Spleen (tissue), 11 donors: ENCODE data around the gene ZMIZ1. TPM values are rescaled to one million over a fixed set of nuclear protein-coding genes. Genes with fewer than 3 reads are reported as not detected.

ENCODE experiments used
- DNase-seq: peaks from one replicate; pipeline ENCODE4 v3.0.0-alpha.2; 2020
- H3K27ac ChIP-seq, 8 donors: fragments of 200-600 bp; sonication (generic) in 7 of 8; 1 replicate in 4 of 8; 2 replicates in 4 of 8; pipeline versions ENCODE4 v1.5.0 to v1.8.0; 2016 to 2021; ENCODE audit warnings: inconsistent platforms in 4 of 8, mild to moderate bottlenecking in 4 of 8, moderate library complexity in 1 of 8
- H3K27me3 ChIP-seq, 7 donors: fragments of 200-600 bp; sonication (generic) in 6 of 7; replicated peaks in 1 of 7; 1 replicate in 4 of 7; 2 replicates in 3 of 7; pipeline versions ENCODE4 v1.5.0 to v1.8.0; 2016 to 2021; ENCODE audit warnings: inconsistent platforms in 3 of 7, mild to moderate bottlenecking in 1 of 7
- H3K36me3 ChIP-seq, 6 donors: fragments of 200-600 bp; sonication (generic) in 5 of 6; 1 replicate in 4 of 6; 2 replicates in 2 of 6; pipeline versions ENCODE4 v1.5.0 to v1.8.0; 2016 to 2021; ENCODE audit warnings: inconsistent platforms in 2 of 6
- H3K4me1 ChIP-seq, 6 donors: fragments of 200-600 bp; sonication (generic) in 5 of 6; 1 replicate in 3 of 6; 2 replicates in 3 of 6; pipeline versions ENCODE4 v1.5.0 to v1.8.0; 2016 to 2021; ENCODE audit warnings: inconsistent platforms in 3 of 6
- H3K4me3 ChIP-seq, 8 donors: fragments of 200-600 bp; sonication (generic) in 7 of 8; 1 replicate in 4 of 8; 2 replicates in 4 of 8; pipeline versions ENCODE4 v1.5.0 to v1.8.0; 2016 to 2021; ENCODE audit warnings: inconsistent platforms in 4 of 8, mild to moderate bottlenecking in 4 of 8, moderate library complexity in 2 of 8
- H3K9me3 ChIP-seq, 8 donors: fragments of 200-600 bp; sonication (generic) in 7 of 8; 1 replicate in 4 of 8; 2 replicates in 4 of 8; pipeline versions ENCODE4 v1.5.0 to v1.8.0; 2016 to 2021; ENCODE audit warnings: inconsistent platforms in 4 of 8
- POLR2A ChIP-seq, 3 donors: fragments of 450-650 bp; IDR thresholded peaks; one replicate each; pipeline ENCODE4 v1.5.1; 2017; ENCODE audit warnings: antibody characterized with exemption in 3 of 3, mild to moderate bottlenecking in 1 of 3
- POLR2AphosphoS5 ChIP-seq, 3 donors: sonication (generic); formaldehyde crosslinking; IDR thresholded peaks; one replicate each; pipeline ENCODE4 v1.5.1; 2017; ENCODE audit warnings: antibody characterized with exemption in 3 of 3
- WGBS, 5 donors: extraction: QIAGEN DNeasy Blood & Tissue Kit in 3 of 5; methylation state at CpG; one replicate each; pipeline versions ENCODE4 v1.1.5 to v1.1.7; 2013 to 2018; 5-methylcytosine and 5-hydroxymethylcytosine counted together
- intact Hi-C: fragments of 100-400 bp; cut with DNase I; formaldehyde crosslinking; loops from one replicate; pipeline ENCODE4 v1.15.0; 2023; ENCODE audit warnings: low total_unique reads
- polyA plus RNA-seq, 3 donors: library from polyadenylated mRNA; stranded (reverse); fragments of 200-250 nt; gene quantifications; one replicate each; pipeline ENCODE4 v1.2.1, GENCODE V29; 2013
- total RNA-seq, 7 donors: library from RNA; depleted of rRNA in 3 of 7; stranded (reverse); fragments of >200 nt in 3 of 7; fragmentation: NEBNext Ultra II Directional in 4 of 7; extraction: Animal tissue kit (Norgen Biotek cat#: 25700) in 4 of 7; gene quantifications; one replicate each; pipeline versions ENCODE4 v1.1.0 to v1.2.1, GENCODE V29; 2016 to 2021
- TF ChIP-seq, protein P1 (sequence below), 11 experiments: fragments of 200-600 bp in 7 of 11; fragments of 450-650 bp in 4 of 11; sonication (generic) in 4 of 11; IDR thresholded peaks in 8 of 11; conservative IDR thresholded peaks in 3 of 11; 1 replicate in 7 of 11; 2 replicates in 4 of 11; pipeline versions ENCODE4 v1.4.0 to v1.8.0; 2016 to 2021; ENCODE audit warnings: antibody characterized with exemption in 11 of 11, inconsistent platforms in 4 of 11, mild to moderate bottlenecking in 1 of 11
- donor health status: healthy with polysubstance abuse.
- donor health status: DM: no; HTN: no; CAD: no; lungs with moderate emphysema.
- donor health status: DM: no; HTN: no; CAD: no.
- donor health status: Bipolar disorder and iron deficiency.
- donor health status: healthy.
- donor health status: DM: no; HTN: no; CAD: no.
- donor health status: DM: yes; HTN: yes; CAD: no.

The ZMIZ1 gene
- total and polyA plus RNA-seq, 10 donors: 10.7 to 210 (median 125) TPM

DNA sequence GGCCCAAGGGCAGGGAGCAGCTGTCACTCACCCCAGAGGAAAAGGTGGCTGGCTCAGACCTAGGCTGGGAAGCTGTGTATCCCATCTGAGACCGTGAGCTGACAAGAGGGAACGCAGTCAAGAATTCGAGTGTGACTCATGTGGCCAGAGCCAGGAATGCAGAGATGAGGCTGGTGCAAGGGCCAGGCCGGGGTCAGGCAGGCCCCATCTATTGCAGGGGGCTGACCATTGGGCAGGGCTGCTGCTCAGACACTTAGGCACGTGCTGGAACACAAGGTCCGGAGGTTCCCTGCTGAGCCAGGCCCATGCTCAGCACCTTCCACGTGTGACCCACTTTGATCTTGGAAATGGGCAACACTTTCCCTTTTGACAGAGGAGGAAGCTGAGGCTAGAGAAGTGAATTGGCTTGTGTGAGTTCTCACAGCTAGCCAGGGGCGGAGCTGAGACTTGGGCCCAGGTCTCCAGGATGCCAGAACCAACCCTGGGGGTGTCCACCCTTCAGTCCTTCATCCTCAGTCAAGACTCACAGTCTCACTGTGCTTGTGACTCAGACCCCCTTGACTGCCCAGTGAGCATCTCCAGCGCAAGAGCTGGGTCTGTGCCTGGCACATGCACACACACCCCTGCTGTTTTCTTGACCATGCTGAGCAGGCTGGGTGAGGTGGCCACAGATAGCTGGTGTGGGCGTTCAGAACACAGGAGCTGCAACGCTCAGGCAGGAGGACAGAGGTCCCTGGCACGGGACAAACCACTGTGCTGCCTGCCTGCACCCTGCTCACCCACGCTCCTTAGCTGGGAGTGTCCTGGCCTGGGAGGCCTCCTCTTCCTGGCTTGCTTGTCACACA is 230.9 kb downstream of the ZMIZ1 start:
- DNase-seq: no peak
- 86 to 95% (median 89%) methylated on average over 8 to 13 of the region's 13 CpGs for WGBS, 5 donors
- peaks cover 6 to 50% (median 29%) of the 10 kb centered on the region in 6 donors for H3K4me1 ChIP-seq
- peaks cover 0 to 100% (median 95%) of the 10 kb centered on the region in 6 donors for H3K36me3 ChIP-seq
- H3K4me3 ChIP-seq: no peak overlapping the region
- H3K27ac ChIP-seq: peak overlapping the region in 3 of 8 donors; percentile 21 to 36 (median 26)
- peak; percentile 8 to 19 (median 8) for TF ChIP-seq POLR2AphosphoS5 (IDR thresholded peaks at IDR 0.05)
- TF ChIP-seq, protein P1, sequence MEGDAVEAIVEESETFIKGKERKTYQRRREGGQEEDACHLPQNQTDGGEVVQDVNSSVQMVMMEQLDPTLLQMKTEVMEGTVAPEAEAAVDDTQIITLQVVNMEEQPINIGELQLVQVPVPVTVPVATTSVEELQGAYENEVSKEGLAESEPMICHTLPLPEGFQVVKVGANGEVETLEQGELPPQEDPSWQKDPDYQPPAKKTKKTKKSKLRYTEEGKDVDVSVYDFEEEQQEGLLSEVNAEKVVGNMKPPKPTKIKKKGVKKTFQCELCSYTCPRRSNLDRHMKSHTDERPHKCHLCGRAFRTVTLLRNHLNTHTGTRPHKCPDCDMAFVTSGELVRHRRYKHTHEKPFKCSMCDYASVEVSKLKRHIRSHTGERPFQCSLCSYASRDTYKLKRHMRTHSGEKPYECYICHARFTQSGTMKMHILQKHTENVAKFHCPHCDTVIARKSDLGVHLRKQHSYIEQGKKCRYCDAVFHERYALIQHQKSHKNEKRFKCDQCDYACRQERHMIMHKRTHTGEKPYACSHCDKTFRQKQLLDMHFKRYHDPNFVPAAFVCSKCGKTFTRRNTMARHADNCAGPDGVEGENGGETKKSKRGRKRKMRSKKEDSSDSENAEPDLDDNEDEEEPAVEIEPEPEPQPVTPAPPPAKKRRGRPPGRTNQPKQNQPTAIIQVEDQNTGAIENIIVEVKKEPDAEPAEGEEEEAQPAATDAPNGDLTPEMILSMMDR (IDR thresholded peaks at IDR 0.05 in 8 of 11, conservative IDR thresholded peaks at IDR 0.05 in 3 of 11): no peak
- intact Hi-C loops: no loop called here
- H3K27me3 ChIP-seq: no peaks in the 10 kb centered on the region
- H3K9me3 ChIP-seq: no peaks in the 10 kb centered on the region

GRCh38 chr10:79300711-79301110 is 231.9 kb downstream of the ZMIZ1 start:
- 86 to 94% (median 92%) methylated on average over 10 to 24 of the region's 24 CpGs for WGBS, 5 donors
- TF ChIP-seq POLR2AphosphoS5 (IDR thresholded peaks at IDR 0.05): peak in 2 of 3 donors; percentile 57 to 69
- TF ChIP-seq POLR2A (IDR thresholded peaks at IDR 0.05): no peak
- no peaks in the 10 kb centered on the region for H3K27me3 ChIP-seq
- H3K9me3 ChIP-seq: no peaks in the 10 kb centered on the region
- H3K36me3 ChIP-seq: peaks cover 0 to 100% (median 97%) of the 10 kb centered on the region in 6 donors
- no peak for DNase-seq
- intact Hi-C loops: no loop called here
- H3K27ac ChIP-seq: peak overlapping the region in 1 of 8 donors; percentile 21
- H3K4me3 ChIP-seq: no peak overlapping the region
- peaks cover 0 to 40% (median 18%) of the 10 kb centered on the region in 6 donors for H3K4me1 ChIP-seq

GRCh38 chr10:79301754-79302530 is 233.2 kb downstream of the ZMIZ1 start:
- H3K36me3 ChIP-seq: peaks cover 0 to 100% (median 98%) of the 10 kb centered on the region in 6 donors
- WGBS, 5 donors: 80 to 98% (median 91%) methylated on average over 12 to 19 of the region's 19 CpGs
- TF ChIP-seq POLR2A (IDR thresholded peaks at IDR 0.05) (no peak), POLR2AphosphoS5 (IDR thresholded peaks at IDR 0.05) (peak in 1 of 3 donors; percentile 61)
- DNase-seq: no peak
- peak overlapping the region in 2 of 8 donors; percentile 18 to 27 for H3K27ac ChIP-seq
- no peaks in the 10 kb centered on the region for H3K9me3 ChIP-seq
- peaks cover 0 to 29% (median 11%) of the 10 kb centered on the region in 6 donors for H3K4me1 ChIP-seq
- intact Hi-C loops: no loop called here
- H3K27me3 ChIP-seq: no peaks in the 10 kb centered on the region
- no peak overlapping the region for H3K4me3 ChIP-seq

- Histone ChIP-seq H3K36me3 (peaks cover under 1 to 100% (median 98%) of the 10 kb centered on the region in 6 donors), H3K4me3 (no peak overlapping the region), H3K27me3 (no peaks in the 10 kb centered on the region), H3K9me3 (no peaks in the 10 kb centered on the region), H3K4me1 (peaks cover 0 to 14% (median 4%) of the 10 kb centered on the region in 6 donors), H3K27ac (no peak overlapping the region)
- TF ChIP-seq POLR2AphosphoS5 (IDR thresholded peaks at IDR 0.05): peak in 2 of 3 donors; percentile 39 to 61
- TF ChIP-seq, protein P1 (IDR thresholded peaks at IDR 0.05 in 8 of 11, conservative IDR thresholded peaks at IDR 0.05 in 3 of 11): no peak
- WGBS, 5 donors: 90 to 97% (median 92%) methylated on average over 6 to 25 of the region's 25 CpGs
- intact Hi-C loops: no loop called here
- no peak for DNase-seq
Observed at GRCh38 chr10:79303631-79304478, 235.1 kb downstream of the ZMIZ1 start.
